Measurements from ENCODE around the gene NPM1.
A peak's percentile ranks its signal among the peaks of the same experiment; 100 is the strongest.
"Not testable (repeated sequence)": the region's sequence is repeated elsewhere in the genome, so short reads cannot be mapped to it uniquely, and the experiment has no call there.

NPM1 gene

GRCh38 chr5:171386006-171386671 is 1.5 kb upstream of the NPM1 start:
- DNase-seq: no peak

GRCh38 chr5:171386861-171387344 is 746 bp upstream of the NPM1 start:
- DNase-seq: peak in 2 of 58 donors; percentile 24 to 38

DNA sequence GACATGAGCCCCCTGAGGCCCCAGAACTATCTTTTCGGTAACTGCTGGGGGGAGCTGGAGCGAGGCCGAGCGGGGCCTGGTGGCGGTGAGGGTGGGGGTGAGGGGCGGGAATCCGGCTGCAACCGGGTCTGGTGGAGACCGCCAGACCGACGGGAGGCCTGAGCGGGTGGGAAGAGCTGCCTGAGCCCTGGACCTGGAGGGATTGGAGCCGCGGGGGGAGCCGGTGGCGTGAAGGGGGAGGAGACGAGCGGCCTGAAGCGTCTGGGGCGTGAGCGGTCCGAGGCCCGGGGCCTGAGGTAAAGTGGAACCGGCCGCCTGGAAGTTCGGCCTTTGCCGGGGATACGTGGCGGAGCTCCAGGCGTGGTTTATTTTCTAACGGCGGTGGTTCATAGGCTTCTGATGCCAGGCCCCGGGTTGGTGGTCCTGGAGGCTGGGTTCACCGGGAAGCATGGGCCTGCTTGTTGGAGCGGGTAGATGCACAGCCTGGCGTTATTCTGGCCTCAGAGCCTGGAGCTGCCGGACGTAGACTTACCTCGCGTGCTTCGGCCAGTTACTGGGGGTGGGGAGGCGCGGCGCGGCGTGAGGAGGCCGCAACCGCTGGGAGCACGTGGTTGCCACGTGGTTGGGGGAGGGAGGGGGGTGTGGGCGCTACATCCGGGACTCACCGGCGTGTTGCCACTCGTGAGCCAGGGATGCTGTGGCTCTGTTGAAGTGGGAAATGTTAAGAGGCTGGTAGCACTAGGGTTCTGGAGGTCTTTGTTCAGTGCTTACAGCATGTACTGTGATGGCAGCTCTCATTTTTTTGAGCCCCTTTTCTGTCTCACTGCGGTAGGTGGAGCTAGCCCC is 544 bp downstream of the NPM1 start:
- DNase-seq: peak in 57 of 58 donors; percentile 14 to 85 (median 66)

- no peak for DNase-seq
These were observed 1.1 kb downstream of the NPM1 start for GRCh38 chr5:171388816-171389168.

DNA sequence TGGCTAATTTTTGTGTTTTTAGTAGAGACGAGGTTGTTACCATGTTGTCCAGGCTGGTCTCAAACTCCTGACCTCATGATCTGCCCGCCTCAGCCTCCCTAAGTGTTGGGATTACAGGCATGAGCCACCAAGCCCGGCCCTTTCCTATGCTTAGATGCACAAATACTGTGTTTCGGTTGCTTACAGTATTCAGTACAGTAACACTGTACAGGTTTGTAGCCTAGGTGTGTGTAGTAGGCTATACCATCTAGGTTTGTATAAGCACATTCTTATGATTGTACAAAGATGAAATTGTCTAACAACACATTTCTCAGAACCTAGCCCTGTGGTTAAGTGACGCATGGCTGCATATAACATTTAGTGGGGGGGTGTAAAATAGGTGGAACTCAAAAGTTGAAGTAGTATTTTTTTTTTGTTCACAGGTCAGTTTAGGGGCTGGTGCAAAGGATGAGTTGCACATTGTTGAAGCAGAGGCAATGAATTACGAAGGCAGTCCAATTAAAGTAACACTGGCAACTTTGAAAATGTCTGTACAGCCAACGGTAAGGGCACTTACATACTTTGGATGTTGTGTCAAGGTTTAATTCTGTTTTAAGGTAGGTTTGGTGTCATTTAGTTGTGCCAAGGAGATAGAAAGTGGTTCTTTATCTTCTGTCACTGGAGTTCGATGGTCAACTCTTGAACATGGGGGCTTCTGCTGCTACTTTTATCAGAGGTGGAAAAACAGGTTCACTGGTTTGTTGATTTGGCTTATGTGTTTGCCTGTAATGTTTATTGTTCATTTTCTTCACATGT is 3.4 kb downstream of the NPM1 start:
- DNase-seq: no peak

DNA sequence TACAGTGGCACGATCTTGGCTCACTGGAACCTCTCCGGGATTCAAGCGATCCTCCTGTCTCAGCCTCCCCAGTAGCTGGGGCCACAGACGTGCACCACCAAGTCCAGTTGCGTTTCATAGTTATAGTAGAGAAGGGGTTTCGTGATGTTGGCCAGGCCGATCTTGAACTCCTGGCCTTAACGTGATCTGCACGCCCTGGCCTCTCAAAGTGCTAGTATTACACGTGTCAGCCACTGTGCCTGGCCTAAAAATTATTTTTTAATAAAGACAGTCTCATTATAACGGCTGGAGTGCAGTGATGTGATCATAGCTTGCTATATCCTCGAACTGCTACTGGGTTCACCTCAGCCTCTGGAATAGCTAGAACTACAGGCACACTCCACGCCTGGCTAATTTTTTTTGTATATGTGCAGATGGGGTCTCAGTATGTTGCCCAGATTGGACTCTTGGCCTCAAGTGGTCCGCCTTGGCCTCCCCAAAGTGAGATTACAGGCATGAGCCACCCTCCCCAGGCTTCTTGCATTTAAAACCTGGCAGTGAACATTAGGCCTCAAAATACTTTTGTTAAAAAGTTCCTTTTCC is 4.4 kb downstream of the NPM1 start:
- DNase-seq: no peak

- DNase-seq: no peak
These were observed 5.0 kb downstream of the NPM1 start for GRCh38 chr5:171392585-171393159.

GRCh38 chr5:171395042-171395441 is 7.4 kb downstream of the NPM1 start:
- no peak for DNase-seq

GRCh38 chr5:171396583-171396982 is 8.9 kb downstream of the NPM1 start:
- DNase-seq: not testable (repeated sequence)

- no peak for DNase-seq
These were observed 9.5 kb downstream of the NPM1 start for GRCh38 chr5:171397190-171397589.

- DNase-seq: no peak
These were observed 9.9 kb downstream of the NPM1 start for GRCh38 chr5:171397599-171397998.

DNA sequence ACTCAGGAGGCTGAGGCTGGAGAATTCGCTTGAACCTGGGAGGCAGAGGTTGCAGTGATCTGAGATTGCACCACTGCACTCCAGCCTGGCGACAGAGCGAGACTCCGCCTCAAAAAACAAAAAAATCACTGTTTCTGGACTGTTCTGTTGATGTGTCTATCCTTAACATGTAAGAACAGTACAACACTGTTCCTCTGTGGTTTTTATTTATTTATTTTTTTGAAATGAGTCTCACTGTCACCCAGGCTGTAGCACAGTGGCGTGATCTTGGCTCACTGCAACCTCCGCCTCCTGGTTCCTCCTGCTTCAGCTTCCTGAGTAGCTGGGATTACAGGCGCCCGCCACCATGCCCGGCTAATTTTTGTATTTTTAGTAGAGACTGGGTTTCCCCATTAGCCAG is 11.0 kb downstream of the NPM1 start:
- DNase-seq: not testable (repeated sequence)

GRCh38 chr5:171400169-171400568 is 12.5 kb downstream of the NPM1 start:
- DNase-seq: no peak

GRCh38 chr5:171401167-171401947 is 13.7 kb downstream of the NPM1 start:
- DNase-seq: no peak

GRCh38 chr5:171402751-171403150 is 15.1 kb downstream of the NPM1 start:
- not testable (repeated sequence) for DNase-seq

- DNase-seq: no peak
These were observed 18.0 kb downstream of the NPM1 start for GRCh38 chr5:171405615-171406014.

DNA sequence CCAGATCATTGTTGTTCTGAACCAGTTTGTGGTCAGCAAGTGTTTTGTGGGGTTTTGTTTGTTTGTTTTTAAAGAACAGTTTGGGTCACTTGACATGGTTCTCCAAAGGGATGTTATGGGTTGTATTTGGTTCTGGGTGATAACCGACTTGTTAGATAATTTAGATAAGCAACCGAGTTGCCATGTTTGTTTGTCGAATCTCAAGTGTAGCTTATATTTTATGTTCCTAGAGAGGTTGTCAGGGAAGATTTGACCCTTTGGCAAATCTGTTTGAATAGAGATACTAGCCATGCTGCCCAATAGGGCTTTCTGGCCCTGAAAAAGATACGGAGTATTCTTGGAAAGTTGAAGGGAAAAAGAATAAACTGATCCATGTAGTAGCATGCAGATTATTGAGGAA is 19.6 kb downstream of the NPM1 start:
- DNase-seq: no peak

DNA sequence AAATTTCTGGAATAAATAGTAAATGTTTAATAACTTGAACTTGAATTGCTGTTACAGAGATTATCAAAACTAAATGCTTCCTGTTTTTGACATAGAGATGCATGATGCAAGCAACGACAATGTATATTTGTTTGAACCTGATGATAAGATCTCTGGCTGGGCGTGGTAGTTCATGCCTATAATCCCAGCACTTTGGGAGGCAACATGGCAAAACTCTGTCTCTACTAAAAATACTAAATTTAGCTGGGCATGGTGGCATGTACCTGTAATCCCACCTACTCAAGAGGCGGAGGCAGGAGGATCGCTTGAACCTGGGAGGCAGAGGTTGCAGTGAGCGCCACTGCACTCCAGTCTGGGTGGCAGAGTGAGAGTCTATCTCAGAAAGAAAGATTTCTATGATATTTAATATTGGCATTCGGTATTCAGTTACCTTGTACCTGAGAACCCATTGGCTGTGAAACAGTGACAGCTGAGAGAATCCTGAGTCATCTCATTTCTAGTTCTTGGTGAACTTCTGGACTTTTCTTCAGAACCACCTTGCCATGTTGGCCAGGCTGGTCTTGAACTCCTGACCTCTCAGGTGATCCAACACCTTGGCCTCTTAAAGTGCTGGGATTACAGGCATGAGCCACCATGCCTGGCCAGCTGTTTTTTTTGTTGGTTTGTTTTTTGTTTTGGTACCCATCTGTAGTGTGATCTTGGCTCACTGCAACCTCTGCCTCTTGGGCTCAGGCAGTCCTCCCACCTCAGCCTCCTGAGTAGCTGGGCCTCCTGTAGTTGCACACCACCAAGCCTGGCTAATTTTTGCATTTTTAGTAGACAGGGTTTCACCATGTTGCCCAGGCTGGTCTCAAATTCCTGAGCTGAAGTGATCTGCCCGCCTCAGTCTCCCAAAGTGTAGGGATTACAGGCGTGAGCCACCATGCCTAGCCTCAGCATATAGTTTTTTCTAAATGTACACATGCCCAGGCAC is 21.8 kb downstream of the NPM1 start:
- DNase-seq: no peak

DNA sequence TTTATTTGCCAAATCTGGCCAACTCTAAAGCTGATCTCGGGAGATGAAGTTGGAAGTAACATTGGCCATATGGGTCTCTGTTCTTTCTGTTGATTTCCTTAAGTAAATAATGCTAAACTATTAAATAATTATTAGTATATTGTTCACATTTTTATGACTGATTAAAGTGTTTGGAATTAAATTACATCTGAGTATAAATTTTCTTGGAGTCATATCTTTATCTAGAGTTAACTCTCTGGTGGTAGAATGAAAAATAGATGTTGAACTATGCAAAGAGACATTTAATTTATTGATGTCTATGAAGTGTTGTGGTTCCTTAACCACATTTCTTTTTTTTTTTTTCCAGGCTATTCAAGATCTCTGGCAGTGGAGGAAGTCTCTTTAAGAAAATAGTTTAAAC is 22.5 kb downstream of the NPM1 start:
- DNase-seq: no peak
